ENCODE data around the gene SULT6B1.

SULT6B1 gene

GRCh38 chr2:37180640-37181039, 7.8 kb downstream of the SULT6B1 start:
- Histone ChIP-seq H3K9ac (ENCODE audit: low read depth in 1 of 2, low read length in 2 of 2) (no peak overlapping the region), H3K4me1 (ENCODE audit: control insufficient read depth in 1 of 2, insufficient read depth in 2 of 2, low read length in 2 of 2) (no peaks in the 10 kb centered on the region), H3K36me3 (ENCODE audit: control insufficient read depth in 1 of 2, insufficient read depth in 2 of 2, low read length in 2 of 2) (no peaks in the 10 kb centered on the region), H3K27me3 (ENCODE audit: control insufficient read depth in 1 of 2, insufficient read depth in 2 of 2, low read length in 2 of 2) (no peaks in the 10 kb centered on the region), H3K9me3 (ENCODE audit: control insufficient read depth in 1 of 2, low read length in 2 of 2) (no peaks in the 10 kb centered on the region), H3K27ac (ENCODE audit: low read depth, low read length) (no peak overlapping the region), H3K4me3 (ENCODE audit: low read depth in 1 of 2, low read length in 2 of 2) (no peak overlapping the region)

- no peaks in the 10 kb centered on the region for H3K9me3 ChIP-seq (ENCODE audit: control insufficient read depth in 1 of 2, low read length in 2 of 2)
- no peak overlapping the region for H3K27ac ChIP-seq (ENCODE audit: low read depth, low read length)
- H3K4me3 ChIP-seq (ENCODE audit: low read depth in 1 of 2, low read length in 2 of 2), result no peak overlapping the region
Observed at GRCh38 chr2:37180006-37180639, 8.3 kb downstream of the SULT6B1 start.

GRCh38 chr2:37173741-37174140, 14.7 kb downstream of the SULT6B1 start:
- Histone ChIP-seq H3K9ac (ENCODE audit: low read depth in 1 of 2, low read length in 2 of 2) (no peak overlapping the region), H3K27ac (ENCODE audit: low read depth, low read length) (no peak overlapping the region), H3K9me3 (ENCODE audit: control insufficient read depth in 1 of 2, low read length in 2 of 2) (no peaks in the 10 kb centered on the region), H3K36me3 (ENCODE audit: control insufficient read depth in 1 of 2, insufficient read depth in 2 of 2, low read length in 2 of 2) (no peaks in the 10 kb centered on the region), H3K4me1 (ENCODE audit: control insufficient read depth in 1 of 2, insufficient read depth in 2 of 2, low read length in 2 of 2) (no peaks in the 10 kb centered on the region), H3K4me3 (ENCODE audit: low read depth in 1 of 2, low read length in 2 of 2) (no peak overlapping the region), H3K27me3 (ENCODE audit: control insufficient read depth in 1 of 2, insufficient read depth in 2 of 2, low read length in 2 of 2) (no peaks in the 10 kb centered on the region)

More at GRCh38 chr2:37180006-37180639, 8.3 kb downstream of the SULT6B1 start:
- Histone ChIP-seq H3K27me3 (ENCODE audit: control insufficient read depth in 1 of 2, insufficient read depth in 2 of 2, low read length in 2 of 2) (no peaks in the 10 kb centered on the region), H3K9ac (ENCODE audit: low read depth in 1 of 2, low read length in 2 of 2) (no peak overlapping the region), H3K4me1 (ENCODE audit: control insufficient read depth in 1 of 2, insufficient read depth in 2 of 2, low read length in 2 of 2) (no peaks in the 10 kb centered on the region), H3K36me3 (ENCODE audit: control insufficient read depth in 1 of 2, insufficient read depth in 2 of 2, low read length in 2 of 2) (no peaks in the 10 kb centered on the region)

GRCh38 chr2:37171624-37171950, 16.9 kb downstream of the SULT6B1 start:
- no peaks in the 10 kb centered on the region for H3K9me3 ChIP-seq (ENCODE audit: control insufficient read depth in 1 of 2, low read length in 2 of 2)
- H3K9ac ChIP-seq (ENCODE audit: low read depth in 1 of 2, low read length in 2 of 2), result no peak overlapping the region
- peaks cover 4 to 9% of the 10 kb centered on the region in 2 donors for H3K4me1 ChIP-seq (ENCODE audit: control insufficient read depth in 1 of 2, insufficient read depth in 2 of 2, low read length in 2 of 2)
- H3K4me3 ChIP-seq (ENCODE audit: low read depth in 1 of 2, low read length in 2 of 2), result no peak overlapping the region
- H3K36me3 ChIP-seq (ENCODE audit: control insufficient read depth in 1 of 2, insufficient read depth in 2 of 2, low read length in 2 of 2), result no peaks in the 10 kb centered on the region
- no peaks in the 10 kb centered on the region for H3K27me3 ChIP-seq (ENCODE audit: control insufficient read depth in 1 of 2, insufficient read depth in 2 of 2, low read length in 2 of 2)
- H3K27ac ChIP-seq (ENCODE audit: low read depth, low read length), result no peak overlapping the region

- Histone ChIP-seq H3K36me3 (ENCODE audit: control insufficient read depth in 1 of 2, insufficient read depth in 2 of 2, low read length in 2 of 2) (no peaks in the 10 kb centered on the region), H3K9ac (ENCODE audit: low read depth in 1 of 2, low read length in 2 of 2) (no peak overlapping the region), H3K27me3 (ENCODE audit: control insufficient read depth in 1 of 2, insufficient read depth in 2 of 2, low read length in 2 of 2) (no peaks in the 10 kb centered on the region), H3K9me3 (ENCODE audit: control insufficient read depth in 1 of 2, low read length in 2 of 2) (peaks cover 0 to 4% of the 10 kb centered on the region in 2 donors), H3K27ac (ENCODE audit: low read depth, low read length) (no peak overlapping the region), H3K4me3 (ENCODE audit: low read depth in 1 of 2, low read length in 2 of 2) (peak overlapping the region in 1 of 2 donors; percentile 2), H3K4me1 (ENCODE audit: control insufficient read depth in 1 of 2, insufficient read depth in 2 of 2, low read length in 2 of 2) (peaks cover 4 to 9% of the 10 kb centered on the region in 2 donors)
Observed at GRCh38 chr2:37168217-37168981, 20.1 kb downstream of the SULT6B1 start.

- H3K9ac ChIP-seq (ENCODE audit: low read depth in 1 of 2, low read length in 2 of 2), result no peak overlapping the region
- peaks cover 0 to 4% of the 10 kb centered on the region in 2 donors for H3K9me3 ChIP-seq (ENCODE audit: control insufficient read depth in 1 of 2, low read length in 2 of 2)
- H3K36me3 ChIP-seq (ENCODE audit: control insufficient read depth in 1 of 2, insufficient read depth in 2 of 2, low read length in 2 of 2), result no peaks in the 10 kb centered on the region
- H3K27ac ChIP-seq (ENCODE audit: low read depth, low read length), result no peak overlapping the region
- no peaks in the 10 kb centered on the region for H3K27me3 ChIP-seq (ENCODE audit: control insufficient read depth in 1 of 2, insufficient read depth in 2 of 2, low read length in 2 of 2)
- peak overlapping the region in 1 of 2 donors; percentile 2 for H3K4me3 ChIP-seq (ENCODE audit: low read depth in 1 of 2, low read length in 2 of 2)
- peaks cover 4 to 9% of the 10 kb centered on the region in 2 donors for H3K4me1 ChIP-seq (ENCODE audit: control insufficient read depth in 1 of 2, insufficient read depth in 2 of 2, low read length in 2 of 2)
Observed at GRCh38 chr2:37167636-37168180, 20.8 kb downstream of the SULT6B1 start.

- H3K27me3 ChIP-seq (ENCODE audit: control insufficient read depth in 1 of 2, insufficient read depth in 2 of 2, low read length in 2 of 2), result no peaks in the 10 kb centered on the region
- no peak overlapping the region for H3K27ac ChIP-seq (ENCODE audit: low read depth, low read length)
- H3K9ac ChIP-seq (ENCODE audit: low read depth in 1 of 2, low read length in 2 of 2), result no peak overlapping the region
- H3K4me1 ChIP-seq (ENCODE audit: control insufficient read depth in 1 of 2, insufficient read depth in 2 of 2, low read length in 2 of 2), result peaks cover 4 to 9% of the 10 kb centered on the region in 2 donors
- no peak overlapping the region for H3K4me3 ChIP-seq (ENCODE audit: low read depth in 1 of 2, low read length in 2 of 2)
- no peaks in the 10 kb centered on the region for H3K36me3 ChIP-seq (ENCODE audit: control insufficient read depth in 1 of 2, insufficient read depth in 2 of 2, low read length in 2 of 2)
- peaks cover 0 to 4% of the 10 kb centered on the region in 2 donors for H3K9me3 ChIP-seq (ENCODE audit: control insufficient read depth in 1 of 2, low read length in 2 of 2)
Observed at GRCh38 chr2:37164757-37165156, 23.7 kb downstream of the SULT6B1 start.

- H3K9me3 ChIP-seq (ENCODE audit: control insufficient read depth in 1 of 2, low read length in 2 of 2), result no peaks in the 10 kb centered on the region
- H3K4me3 ChIP-seq (ENCODE audit: low read depth in 1 of 2, low read length in 2 of 2), result peak within 1 kb of the TSS; percentile 83 to 92
- peak within 1 kb of the TSS; percentile 76 to 92 for H3K9ac ChIP-seq (ENCODE audit: low read depth in 1 of 2, low read length in 2 of 2)
- H3K27ac ChIP-seq (ENCODE audit: low read depth, low read length), result peak within 1 kb of the TSS; percentile 63
- H3K27me3 ChIP-seq (ENCODE audit: control insufficient read depth in 1 of 2, insufficient read depth in 2 of 2, low read length in 2 of 2), result no peaks in the 10 kb centered on the region
- peaks cover 6 to 13% of the 10 kb centered on the region in 2 donors for H3K4me1 ChIP-seq (ENCODE audit: control insufficient read depth in 1 of 2, insufficient read depth in 2 of 2, low read length in 2 of 2)
- H3K36me3 ChIP-seq (ENCODE audit: control insufficient read depth in 1 of 2, insufficient read depth in 2 of 2, low read length in 2 of 2), result no peaks in the 10 kb centered on the region
Observed at GRCh38 chr2:37156857-37157714, 31.4 kb downstream of the SULT6B1 start, which contains the start of gene EIF2AK2. Gene EIF2AK2 (minus strand): TSS chr2:37156980. CDS start chr2:37147806, 9,174 bp downstream.

GRCh38 chr2:37156071-37156856, 32.2 kb downstream of the SULT6B1 start:
- Histone ChIP-seq H3K4me1 (ENCODE audit: control insufficient read depth in 1 of 2, insufficient read depth in 2 of 2, low read length in 2 of 2) (peaks cover 6 to 13% of the 10 kb centered on the region in 2 donors), H3K9me3 (ENCODE audit: control insufficient read depth in 1 of 2, low read length in 2 of 2) (no peaks in the 10 kb centered on the region), H3K9ac (ENCODE audit: low read depth in 1 of 2, low read length in 2 of 2) (peak overlapping the region; percentile 68 to 92), H3K4me3 (ENCODE audit: low read depth in 1 of 2, low read length in 2 of 2) (peak overlapping the region; percentile 83 to 92), H3K27me3 (ENCODE audit: control insufficient read depth in 1 of 2, insufficient read depth in 2 of 2, low read length in 2 of 2) (no peaks in the 10 kb centered on the region), H3K27ac (ENCODE audit: low read depth, low read length) (peak overlapping the region; percentile 63), H3K36me3 (ENCODE audit: control insufficient read depth in 1 of 2, insufficient read depth in 2 of 2, low read length in 2 of 2) (no peaks in the 10 kb centered on the region)

Measured in duodenal mucosa (tissue), 2 donors.